ENCODE data around the gene WDR38. TPM values are rescaled to one million over a fixed set of nuclear protein-coding genes. Genes with fewer than 3 reads are reported as not detected.

WDR38 gene
- total RNA-seq, 1 experiment from 2014 or later: not detected

DNA sequence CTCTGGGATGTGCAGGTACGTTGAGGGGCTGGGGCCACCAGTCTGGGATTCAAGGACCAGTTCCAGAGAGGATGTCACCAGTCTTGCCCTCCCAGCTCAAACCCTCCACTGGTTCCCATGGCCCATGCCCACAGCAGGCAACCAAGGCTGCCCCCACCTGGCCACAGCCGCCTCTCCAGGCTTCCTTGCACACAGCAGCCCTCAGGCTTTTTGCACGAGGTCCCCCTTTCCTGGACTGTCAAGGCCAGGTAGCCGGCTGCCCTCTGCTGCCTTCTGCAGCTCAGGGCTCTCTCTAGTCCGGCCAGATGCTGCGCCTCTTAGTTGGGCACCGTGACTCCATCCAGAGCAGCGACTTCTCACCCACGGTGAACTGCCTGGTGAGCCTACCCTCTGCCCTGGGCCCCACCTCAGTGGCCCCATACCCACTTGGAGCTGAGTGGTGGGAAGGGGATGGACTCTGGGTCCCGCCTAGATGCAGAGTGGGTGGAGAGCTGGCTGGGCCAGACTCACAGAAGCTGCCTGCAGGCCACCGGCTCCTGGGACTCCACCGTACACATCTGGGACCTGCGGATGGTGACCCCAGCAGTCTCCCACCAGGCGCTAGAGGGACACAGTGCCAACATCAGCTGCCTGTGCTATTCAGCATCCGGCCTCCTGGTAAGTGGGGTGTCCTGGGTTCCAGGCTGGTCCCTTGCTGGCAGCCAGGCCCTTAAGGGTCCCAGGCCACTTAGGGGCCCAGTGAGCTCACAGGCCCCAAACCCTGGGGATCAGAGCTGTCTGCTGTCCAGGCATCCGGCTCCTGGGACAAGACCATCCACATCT lies 2.9 kb downstream of the WDR38 start:
- H3K27ac ChIP-seq (ENCODE audit: low read length): no peak overlapping the region
- DNase-seq (ENCODE audit: low read depth, low spot score) (no peak), ATAC-seq (peak; percentile 66)
- TF ChIP-seq CTCF (IDR thresholded peaks at IDR 0.05) (peak; percentile 71), TCF7L2 (IDR thresholded peaks at IDR 0.05; ENCODE audit: low read depth, low read length) (no peak)
- H3K36me3 ChIP-seq (ENCODE audit: control insufficient read depth, insufficient read depth, low read length): peaks cover 5% of the 10 kb centered on the region
- in situ Hi-C loops (cut with HindIII; ENCODE audit: low pct_unique_long_range_greater_than_20kb, low sequenced_read_pairs) (no loop called here), intact Hi-C loops (cut with micrococcal nuclease; ENCODE audit: unreplicated experiment) (no loop called here)
- POLR2A ChIA-PET: interaction anchor here (0.5 kb wide), 1 partner anchor 20 kb away, joined by 12 read pairs; no protein-coding TSS in a partner anchor
- H3K27me3 ChIP-seq (ENCODE audit: control insufficient read depth, insufficient read depth, low read length): no peaks in the 10 kb centered on the region
- H3K4me3 ChIP-seq (ENCODE audit: low read depth in 2 of 2, low read length in 2 of 2): no peak overlapping the region
- H3K9me3 ChIP-seq (ENCODE audit: control insufficient read depth, insufficient read depth, low read depth, low read length): no peaks in the 10 kb centered on the region
- CTCF ChIA-PET: interaction anchor here (7.5 kb wide), 1 partner anchor 82 kb away, joined by 134 read pairs; the partner anchor contains the start of genes NR6A1 and OLFML2A
- H3K4me1 ChIP-seq (ENCODE audit: control insufficient read depth, insufficient read depth, low read length): peaks cover 22% of the 10 kb centered on the region
- BruUV-seq (replicated peaks): no TSS peak

GRCh38 chr9:124857533-124858162 lies 4.4 kb downstream of the WDR38 start:
- DNase-seq (ENCODE audit: low read depth, low spot score): no peak
- H3K27ac ChIP-seq (ENCODE audit: low read length): no peak overlapping the region

More at GRCh38 chr9:124857533-124858162, 4.4 kb downstream of the WDR38 start:
- TF ChIP-seq CTCF (IDR thresholded peaks at IDR 0.05) (no peak), SIN3A (IDR thresholded peaks at IDR 0.05; ENCODE audit: borderline replicate concordance, insufficient read depth, low read depth, low read length) (no peak), TCF7L2 (IDR thresholded peaks at IDR 0.05; ENCODE audit: low read depth, low read length) (no peak), POLR2AphosphoS5 (IDR thresholded peaks at IDR 0.05; ENCODE audit: low read depth, low read length) (no peak)
- TF ChIP-seq, protein P1, sequence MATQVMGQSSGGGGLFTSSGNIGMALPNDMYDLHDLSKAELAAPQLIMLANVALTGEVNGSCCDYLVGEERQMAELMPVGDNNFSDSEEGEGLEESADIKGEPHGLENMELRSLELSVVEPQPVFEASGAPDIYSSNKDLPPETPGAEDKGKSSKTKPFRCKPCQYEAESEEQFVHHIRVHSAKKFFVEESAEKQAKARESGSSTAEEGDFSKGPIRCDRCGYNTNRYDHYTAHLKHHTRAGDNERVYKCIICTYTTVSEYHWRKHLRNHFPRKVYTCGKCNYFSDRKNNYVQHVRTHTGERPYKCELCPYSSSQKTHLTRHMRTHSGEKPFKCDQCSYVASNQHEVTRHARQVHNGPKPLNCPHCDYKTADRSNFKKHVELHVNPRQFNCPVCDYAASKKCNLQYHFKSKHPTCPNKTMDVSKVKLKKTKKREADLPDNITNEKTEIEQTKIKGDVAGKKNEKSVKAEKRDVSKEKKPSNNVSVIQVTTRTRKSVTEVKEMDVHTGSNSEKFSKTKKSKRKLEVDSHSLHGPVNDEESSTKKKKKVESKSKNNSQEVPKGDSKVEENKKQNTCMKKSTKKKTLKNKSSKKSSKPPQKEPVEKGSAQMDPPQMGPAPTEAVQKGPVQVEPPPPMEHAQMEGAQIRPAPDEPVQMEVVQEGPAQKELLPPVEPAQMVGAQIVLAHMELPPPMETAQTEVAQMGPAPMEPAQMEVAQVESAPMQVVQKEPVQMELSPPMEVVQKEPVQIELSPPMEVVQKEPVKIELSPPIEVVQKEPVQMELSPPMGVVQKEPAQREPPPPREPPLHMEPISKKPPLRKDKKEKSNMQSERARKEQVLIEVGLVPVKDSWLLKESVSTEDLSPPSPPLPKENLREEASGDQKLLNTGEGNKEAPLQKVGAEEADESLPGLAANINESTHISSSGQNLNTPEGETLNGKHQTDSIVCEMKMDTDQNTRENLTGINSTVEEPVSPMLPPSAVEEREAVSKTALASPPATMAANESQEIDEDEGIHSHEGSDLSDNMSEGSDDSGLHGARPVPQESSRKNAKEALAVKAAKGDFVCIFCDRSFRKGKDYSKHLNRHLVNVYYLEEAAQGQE (IDR thresholded peaks at IDR 0.05; ENCODE audit: insufficient read depth in 1 of 2, low read depth in 2 of 2, low read length in 1 of 2): no peak
- CTCF ChIA-PET: no interaction called here
- no TSS peak for BruUV-seq (replicated peaks)
- Histone ChIP-seq H3K36me3 (ENCODE audit: control insufficient read depth, insufficient read depth, low read length) (peaks cover 6% of the 10 kb centered on the region), H3K9me3 (ENCODE audit: control insufficient read depth, insufficient read depth, low read depth, low read length) (no peaks in the 10 kb centered on the region), H3K4me3 (ENCODE audit: low read depth in 2 of 2, low read length in 2 of 2) (no peak overlapping the region), H3K27me3 (ENCODE audit: control insufficient read depth, insufficient read depth, low read length) (no peaks in the 10 kb centered on the region), H3K4me1 (ENCODE audit: control insufficient read depth, insufficient read depth, low read length) (peaks cover 22% of the 10 kb centered on the region)
- in situ Hi-C loops (cut with HindIII; ENCODE audit: low pct_unique_long_range_greater_than_20kb, low sequenced_read_pairs) (no loop called here), intact Hi-C loops (cut with micrococcal nuclease; ENCODE audit: unreplicated experiment) (no loop called here)
- ATAC-seq: no peak
- POLR2A ChIA-PET: no interaction called here

All from Panc1 (cell line).